SIG-M5 treated with dmso at 0.1 percent for 504 hours (cell line): Measurements from ENCODE around the gene MYO16.
"Not testable (repeated sequence)": the region's sequence is repeated elsewhere in the genome, so short reads cannot be mapped to it uniquely, and the experiment has no call there.

Source experiments
- DNase-seq: peaks from one replicate; lab custom pipeline; 2025; ENCODE audit not compliant: unreplicated experiment; lab: John Stamatoyannopoulos, UW

Gene MYO16

DNA sequence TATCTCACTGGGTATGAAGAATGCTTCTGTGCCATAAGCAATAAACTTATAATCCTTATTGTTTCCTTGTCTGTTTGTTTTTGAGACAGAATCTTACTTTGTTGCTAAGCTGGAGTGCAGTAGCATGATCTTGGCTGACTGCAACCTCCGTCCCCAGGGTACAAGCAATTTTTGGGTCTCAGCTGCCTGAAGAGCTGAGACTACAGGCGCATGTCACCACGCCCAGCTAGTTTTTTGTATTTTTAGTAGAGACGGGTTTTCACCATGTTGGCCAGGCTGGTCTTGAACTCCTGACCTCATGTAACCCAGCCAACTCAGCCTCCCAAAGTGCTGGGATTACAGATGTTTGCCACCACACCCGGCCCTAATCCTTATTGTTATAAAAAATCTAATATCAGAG is 112.5 kb downstream of the MYO16 start:
- DNase-seq: no peak

DNA sequence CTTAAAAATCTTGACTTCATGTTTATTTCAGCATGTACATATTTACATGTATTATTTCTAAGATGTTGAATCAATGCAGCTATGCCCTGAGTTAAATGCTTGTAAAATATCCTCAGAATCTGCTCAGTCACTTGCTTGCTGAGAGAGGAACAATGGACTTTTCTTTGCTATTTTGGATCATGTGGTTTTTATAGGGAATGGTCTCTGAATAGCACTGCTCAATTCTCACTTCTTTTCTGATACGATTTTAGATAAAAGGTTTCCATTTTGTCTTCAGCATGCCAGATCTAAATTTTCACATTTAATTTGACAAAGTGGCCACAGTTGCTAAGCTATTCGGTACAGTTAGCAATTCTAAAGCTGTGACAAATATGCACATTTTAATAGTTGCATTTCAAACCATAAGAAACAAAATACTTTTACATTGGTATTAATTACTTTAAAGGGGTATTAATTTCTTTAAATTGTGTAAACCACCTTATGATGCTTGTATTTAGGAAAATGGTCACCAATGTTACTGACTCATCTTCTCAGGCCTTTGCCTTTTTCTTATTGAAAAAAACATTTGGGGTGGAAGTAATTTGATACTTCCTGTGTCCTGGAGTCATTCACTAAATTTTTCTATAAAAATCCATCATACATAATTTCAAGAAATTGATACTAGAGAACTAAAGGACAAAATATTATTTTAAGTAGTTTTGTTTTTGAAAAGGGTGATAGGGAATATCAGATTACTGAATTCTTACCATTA is 113.5 kb downstream of the MYO16 start:
- DNase-seq: no peak

DNA sequence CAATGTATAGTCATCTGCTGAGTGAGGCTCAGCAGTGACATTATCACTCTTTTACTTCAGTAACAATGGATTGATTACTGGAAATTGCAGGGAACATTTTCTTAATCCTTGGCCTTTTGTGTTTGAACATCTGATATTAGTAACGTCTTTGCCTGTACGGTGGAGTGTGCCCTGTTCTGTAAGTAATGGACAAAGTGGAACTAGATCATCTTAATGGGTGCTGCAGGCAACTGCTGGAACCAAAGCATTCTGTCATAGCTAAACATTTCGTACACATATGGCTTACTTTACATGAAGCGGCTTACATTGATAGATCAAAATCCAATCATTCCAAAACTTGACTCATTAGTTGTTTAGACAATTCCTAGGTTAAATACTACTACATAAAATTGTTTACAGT is 114.1 kb downstream of the MYO16 start:
- no peak for DNase-seq

DNA sequence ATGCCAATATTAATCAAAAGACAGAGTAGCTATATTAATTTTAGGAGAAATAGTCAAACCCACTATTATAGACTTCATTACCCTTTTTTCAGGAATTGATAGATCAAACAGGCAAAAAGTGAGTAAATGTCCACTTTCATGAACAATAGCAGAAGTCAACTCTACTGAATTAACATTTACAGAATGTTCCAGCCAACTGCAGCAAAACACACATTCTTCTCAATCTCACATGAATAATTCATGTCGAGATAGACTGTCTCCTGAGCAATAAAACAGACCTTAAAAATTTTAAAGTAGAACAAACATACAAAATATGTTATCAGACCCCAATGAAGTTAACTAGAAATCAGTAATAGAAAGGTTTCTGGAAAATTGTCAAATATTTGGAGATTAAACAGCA is 118.4 kb downstream of the MYO16 start:
- no peak for DNase-seq

DNA sequence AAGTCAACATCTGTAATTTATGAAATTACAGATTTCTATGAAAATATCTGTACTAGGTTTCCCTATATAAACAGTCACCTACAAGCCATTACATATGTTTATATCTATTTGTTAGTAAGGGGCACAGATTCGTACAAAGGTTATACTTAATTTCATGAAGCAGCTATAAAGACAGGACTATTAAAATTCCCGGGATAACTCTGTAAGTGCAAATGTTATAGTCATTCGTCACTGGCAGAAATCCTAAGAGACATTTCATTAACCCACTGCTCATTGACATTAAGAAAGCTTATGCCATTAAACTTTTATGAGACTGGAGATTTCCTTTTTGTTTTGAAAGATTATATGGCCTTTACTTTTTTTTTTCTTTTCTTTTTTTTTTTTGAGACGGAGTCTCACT is 122.9 kb downstream of the MYO16 start:
- no peak for DNase-seq

DNA sequence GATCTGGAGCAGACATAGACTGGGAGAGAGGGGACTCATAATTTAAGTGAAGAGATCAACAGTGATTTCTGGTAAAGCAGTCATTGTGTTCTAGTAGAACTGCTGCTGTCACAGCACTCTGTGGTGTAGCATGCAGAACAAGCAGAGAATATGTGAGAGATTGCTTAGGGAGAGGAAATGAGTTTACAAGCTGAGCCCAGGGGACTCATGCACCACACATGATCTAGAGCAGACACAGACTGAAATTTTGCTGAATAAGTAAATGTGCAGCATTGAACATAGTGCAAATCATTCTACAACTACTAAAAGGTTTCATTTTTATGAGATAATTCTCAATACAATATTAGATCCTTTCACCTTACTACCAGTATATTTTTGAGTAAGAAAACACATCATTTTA is 125.7 kb downstream of the MYO16 start:
- no peak for DNase-seq

DNA sequence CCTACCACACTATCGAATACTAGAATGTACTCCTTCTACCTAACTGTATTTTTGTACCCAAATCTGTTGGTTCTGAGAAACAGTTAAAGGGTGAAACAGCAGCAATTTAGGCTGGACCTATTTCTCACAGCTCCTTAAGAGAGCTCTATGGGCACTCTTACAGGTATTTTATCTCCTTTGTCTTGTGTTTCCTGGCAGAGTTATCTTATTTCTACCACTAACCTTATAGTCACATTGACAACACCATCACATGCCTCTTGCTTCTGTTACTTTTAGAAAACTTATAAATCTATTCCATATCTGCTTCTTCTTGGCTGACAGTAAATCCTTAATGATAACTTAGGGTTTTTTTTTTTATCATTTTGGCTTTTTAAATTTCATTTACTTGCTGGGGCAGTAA is 130.7 kb downstream of the MYO16 start:
- DNase-seq: no peak

DNA sequence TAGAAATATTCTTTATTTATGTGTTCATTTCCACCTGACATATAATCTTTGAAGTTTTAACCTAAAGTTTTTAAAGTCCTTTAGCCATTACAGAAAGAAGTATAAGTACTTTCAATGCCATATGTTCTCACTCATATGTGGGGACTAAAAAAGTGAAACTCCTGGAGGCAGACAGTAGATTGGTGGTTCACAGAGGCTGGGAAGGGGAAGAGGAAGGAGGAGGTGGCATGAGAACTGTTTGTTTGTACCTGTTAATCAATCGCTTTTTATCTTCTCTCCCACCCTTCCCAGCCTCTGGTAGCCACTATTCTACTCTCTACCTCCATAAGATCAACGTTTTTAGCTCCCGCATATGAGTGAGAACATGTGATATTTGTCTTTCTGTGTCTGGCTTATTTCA is 131.1 kb downstream of the MYO16 start:
- no peak for DNase-seq

DNA sequence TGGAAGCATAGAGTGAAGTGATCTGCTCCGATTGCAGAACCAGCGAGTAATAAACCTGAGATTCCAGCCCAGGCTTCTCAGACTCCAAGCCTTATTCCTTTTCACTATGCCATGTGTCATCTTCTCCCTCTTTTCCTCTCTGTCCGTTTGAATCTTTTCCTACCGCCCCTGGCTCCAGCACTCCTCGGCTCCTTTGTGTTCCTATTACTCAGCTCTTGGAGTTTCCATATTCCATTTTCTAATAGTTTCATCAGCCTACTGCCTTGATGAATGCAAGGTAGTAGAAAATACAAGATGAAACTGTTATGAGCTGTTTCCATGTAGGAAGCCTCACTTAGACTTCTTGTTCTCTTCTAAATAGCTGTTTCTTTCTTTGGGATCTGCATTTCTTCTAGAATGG is 138.6 kb downstream of the MYO16 start:
- no peak for DNase-seq

DNA sequence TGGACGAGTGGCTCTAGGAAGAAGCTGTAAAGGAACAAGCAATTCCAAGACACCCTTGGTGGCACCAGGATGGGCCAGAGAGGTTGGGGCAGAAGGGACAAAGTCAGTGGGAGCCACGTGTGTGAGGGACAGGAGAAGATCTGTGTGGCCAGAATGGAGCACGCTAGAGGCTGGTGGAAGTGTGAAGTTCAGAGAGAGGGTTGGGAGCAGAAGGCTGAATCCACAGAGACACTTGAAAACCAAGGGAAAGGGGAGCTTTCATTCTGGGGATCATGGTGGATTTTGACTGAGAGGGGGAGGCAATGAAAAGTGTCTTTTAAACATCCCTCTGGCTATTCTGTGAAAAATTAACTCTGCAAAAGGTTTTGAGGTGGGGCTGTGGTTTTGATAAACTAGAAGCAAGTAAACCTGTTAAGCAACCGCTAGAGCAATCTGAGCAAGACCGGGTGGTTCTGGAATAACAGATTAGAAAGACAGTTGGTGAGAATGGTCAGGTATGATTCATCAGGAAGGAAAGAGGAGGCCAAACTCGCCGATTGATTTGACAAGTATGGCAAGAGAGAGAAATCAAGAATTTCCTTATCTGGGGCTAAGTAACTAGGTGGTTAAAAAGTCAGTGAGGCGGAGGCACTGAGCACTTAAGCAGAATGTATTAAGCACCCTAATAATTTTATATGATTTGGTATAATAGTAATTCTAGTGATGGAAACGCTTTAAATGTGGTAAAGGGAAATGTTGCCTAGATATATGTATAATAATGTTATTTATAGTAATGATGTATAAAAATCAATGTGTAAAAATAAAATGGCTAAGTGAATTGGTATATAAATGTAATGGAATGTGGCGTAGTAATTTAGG is 140.0 kb downstream of the MYO16 start:
- DNase-seq: no peak

DNA sequence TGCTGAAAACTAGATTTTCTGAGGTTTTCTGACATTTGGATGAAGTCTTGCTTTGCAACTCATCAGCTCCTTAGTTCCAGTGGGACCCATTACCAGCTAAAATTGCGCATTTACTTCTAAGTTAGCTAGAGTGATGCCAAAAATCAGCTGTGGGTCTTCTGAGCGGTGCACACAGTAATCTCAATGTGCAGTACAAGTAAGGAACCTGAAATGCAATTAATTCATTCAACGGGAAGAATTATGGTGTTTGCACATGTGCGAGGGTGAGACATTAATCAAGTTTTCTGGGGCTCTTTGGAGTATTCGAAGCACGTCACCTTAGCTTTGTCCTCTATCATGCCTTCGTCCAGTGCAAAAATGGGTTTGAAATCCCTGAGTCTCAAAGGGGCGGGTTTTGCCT is 146.2 kb downstream of the MYO16 start:
- DNase-seq: no peak

DNA sequence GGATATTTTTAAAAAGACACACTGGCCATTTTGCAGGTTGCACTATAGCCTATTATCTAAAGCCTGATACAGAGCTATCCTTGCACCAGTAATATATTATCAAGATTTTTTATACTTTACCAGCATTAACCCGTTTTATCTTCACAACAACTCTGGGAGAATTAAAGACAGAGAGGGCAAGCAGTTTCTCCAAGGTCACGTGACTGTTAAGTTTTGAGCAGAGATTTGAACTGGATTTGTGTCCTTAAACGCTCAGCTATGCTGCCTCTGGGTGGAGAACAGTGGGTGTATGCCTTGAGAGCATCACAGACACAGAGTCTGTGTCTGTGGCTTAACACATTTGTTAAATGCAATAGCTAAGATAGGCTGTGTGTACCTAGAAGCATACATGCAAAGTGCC is 147.2 kb downstream of the MYO16 start:
- DNase-seq: no peak

DNA sequence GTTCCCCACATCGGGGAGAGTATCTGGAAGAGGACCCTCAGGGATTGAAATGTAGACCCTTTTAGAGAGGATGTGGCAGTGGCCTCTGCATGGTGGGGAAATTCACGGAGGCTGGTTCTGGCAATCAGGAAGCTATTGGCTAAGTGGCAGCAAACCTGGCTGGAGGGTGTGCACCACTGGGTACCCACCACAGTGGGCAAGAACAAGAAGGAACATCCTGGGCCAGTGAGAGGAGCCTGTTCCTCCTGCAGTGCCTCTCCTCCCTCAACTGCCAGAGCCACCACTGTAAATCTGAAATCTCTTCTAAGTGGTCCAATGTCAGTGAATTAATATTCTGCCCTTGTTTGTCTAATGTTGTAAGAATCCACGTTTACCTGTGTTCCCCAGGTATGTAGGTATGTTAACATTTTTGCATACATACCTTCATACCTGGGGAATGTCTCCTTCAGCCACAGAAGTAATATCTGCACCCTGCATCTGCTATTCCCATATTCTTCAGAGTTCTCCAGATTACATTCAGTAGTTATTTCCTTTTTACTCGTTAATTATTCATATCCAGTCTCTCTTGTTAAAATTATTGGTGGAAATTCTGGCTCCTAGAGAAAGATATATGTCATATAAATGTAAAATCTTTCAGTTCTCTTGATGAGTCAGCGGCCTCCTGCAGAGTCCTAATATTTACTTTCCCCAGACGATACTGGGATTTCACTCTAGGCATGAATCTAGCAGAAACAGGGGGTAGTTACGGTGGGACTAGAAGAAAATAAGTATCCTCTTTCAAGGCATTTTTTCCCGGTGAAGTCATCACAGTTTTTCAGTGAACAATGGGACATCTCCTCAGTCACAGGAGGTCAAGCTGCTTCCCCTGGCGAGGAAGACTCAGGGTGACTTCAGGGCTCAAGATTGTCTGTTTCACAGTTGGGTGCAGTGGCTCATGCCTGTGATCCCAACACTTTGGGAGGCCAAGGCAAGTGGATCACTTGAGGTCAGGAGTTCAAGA is 148.3 kb downstream of the MYO16 start:
- no peak for DNase-seq

DNA sequence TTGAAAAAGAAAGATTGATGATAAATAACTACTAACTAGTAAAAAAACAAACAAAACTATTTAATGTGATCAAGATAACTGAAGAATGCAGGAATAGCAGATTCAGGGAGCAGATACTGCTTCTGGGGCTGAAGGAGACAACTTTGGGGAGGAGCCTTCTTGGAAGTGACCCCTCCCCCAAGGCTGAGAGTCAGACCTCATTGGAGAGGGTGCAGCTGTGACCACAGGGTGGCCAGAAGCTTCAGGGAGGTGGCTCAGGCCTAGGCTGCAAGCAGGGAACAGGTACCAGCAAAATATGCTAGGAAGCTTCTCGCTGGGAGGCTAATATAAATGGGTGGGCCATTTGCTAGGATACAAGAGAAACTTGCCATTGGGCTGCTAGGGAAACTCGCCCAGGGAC is 149.9 kb downstream of the MYO16 start:
- no peak for DNase-seq

DNA sequence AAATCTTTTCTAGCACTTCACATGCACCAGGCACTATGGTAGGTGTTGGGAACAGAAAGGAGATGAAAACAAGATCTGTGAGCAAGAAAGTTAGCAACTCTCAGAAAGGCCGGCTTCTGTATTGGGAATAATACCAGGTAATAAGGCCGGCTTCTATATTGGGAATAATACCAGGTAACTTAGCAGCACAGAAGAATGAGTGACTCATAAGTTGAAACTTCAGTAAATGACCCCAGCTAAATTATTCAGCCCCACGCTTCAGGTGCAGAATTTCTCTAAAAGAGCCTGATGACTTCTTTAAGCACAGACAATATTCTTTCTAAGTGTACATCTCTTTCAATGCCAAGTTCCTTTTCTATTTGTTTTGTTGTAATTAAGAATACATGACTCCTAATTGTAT is 151.3 kb downstream of the MYO16 start:
- DNase-seq: no peak

DNA sequence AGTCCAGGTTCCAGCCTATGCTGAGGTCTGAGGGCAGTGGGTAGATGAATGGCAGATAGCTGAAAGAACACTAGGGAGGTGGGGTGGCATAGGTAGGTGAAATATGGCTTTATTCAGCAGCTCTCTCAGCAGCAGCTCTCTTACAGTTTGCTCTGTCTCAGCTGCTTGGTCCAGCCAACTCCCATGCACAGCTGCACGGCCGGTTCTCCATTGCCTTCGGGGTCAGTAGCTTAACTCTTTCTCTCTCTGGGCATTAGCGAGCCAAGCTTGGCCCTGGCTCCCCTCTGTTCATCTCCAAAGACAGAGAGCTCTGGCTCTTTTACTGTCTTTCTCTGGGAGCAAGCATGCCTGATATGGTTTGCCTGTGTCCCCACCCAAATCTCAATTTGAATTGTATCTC is 151.9 kb downstream of the MYO16 start:
- DNase-seq: no peak

DNA sequence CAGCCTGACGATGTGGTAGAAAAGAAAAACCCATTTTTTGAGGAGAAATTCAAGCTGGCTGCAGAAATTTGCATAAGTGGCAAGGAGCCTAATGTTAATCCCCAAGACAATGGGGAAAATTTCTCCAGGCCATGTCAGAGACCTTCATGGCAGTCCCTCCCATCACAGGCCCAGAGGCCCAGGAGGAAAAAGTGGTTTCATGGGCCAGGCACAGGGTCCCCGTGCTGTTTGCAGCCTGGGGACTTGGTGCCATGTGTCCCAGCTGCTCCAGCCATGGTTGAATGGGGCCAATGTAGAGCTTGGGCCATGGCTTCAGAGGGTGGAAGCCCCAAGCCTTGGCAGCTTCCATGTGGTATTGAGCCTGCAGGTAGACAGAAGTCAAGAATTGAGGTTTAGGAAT is 153.1 kb downstream of the MYO16 start:
- DNase-seq: not testable (repeated sequence)

DNA sequence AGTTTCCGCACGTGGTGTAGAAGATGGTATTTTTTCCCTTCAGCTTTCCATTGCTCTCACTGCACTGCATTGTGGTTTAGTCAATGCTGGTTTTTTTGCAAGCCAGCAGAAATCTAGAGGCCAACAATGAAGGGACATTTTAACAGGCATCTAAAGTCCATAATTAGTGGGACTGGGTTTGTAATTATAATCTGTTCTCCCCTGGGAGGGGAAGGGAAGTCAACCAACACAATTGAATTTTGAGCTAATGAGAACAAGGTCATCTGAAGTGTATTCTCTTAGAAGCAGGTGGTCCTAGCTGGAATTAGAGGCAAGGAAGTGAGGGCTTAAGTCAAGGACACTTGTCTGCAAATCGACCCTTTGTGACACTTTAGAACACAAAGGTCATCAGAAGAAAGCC is 156.4 kb downstream of the MYO16 start:
- no peak for DNase-seq

DNA sequence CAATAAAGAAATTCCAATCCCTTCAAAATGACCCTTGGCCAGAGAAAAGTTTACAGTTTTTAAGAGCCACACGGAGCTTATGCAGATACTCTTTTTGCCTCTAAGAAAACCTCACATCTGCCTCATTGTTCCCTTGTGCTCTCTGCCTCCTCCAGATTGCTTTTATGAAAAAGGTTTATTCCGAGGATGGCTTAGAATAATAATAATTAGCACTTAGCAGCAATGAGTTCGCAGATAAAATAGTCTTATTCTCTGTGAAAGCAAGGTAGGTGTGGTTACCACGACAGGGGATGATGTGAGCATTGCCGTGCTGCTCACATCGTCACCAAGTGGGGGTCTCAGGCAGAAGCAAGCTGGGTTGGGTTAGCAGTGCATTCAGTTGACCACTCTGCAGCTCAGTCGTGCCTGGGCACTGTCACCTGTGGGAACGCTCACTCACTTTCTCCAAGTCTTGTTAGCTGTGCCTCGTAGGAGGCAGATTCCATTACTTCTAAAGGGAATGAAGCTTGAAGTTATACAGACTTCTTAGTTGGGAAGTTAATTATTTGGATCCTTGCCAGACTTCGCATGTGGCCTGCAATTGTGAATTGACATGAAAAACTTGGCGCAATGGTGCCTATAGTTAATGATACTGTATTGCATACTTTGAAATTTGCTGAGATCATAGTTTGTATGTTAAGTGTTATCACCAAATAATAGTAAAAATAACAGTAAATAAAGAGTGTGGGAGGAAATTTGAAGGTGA is 157.2 kb downstream of the MYO16 start:
- DNase-seq: no peak

DNA sequence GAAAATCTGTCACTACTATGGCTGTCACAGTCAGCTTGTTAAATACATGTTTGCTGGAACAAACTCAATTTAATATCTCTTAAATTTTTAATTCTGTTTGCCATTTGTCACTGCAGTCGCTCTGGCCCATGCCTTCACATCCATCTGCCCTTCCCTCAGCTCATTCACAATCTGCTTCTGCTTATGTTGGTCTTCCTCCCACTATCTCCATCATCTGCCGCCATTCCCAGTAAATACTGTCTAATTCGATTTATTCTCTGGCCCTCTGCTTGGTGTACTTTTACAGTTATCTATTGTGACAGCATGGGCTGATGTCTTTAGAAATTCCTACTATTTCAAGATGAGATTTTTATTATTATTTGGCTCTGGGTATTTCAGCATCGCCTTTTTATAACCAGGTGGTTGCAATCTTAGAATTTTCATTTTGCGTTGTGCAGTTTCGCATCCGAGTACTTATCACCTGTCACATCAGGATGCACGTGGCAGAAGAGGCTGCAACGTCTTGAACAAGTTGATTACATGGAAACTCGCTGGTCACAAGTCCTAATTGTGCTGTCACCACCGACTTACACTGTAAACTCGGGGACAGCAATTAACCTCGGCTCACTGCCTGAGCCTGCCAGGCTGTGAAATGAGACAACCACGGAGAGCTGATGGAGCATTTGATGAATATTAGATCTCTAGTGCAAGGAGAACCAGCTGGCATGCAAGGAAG is 158.4 kb downstream of the MYO16 start:
- DNase-seq: no peak
